Measurements from ENCODE around the gene KLHL12.

The KLHL12 gene

GRCh38 chr1:202854787-202855186 lies 72.2 kb downstream of the KLHL12 start:
- no peak for TF ChIP-seq CTCF (IDR thresholded peaks at IDR 0.05; ENCODE audit: insufficient read depth, missing control alignments)
- no peak for FAIRE-seq
- DNase-seq (ENCODE audit: insufficient read length, low spot score), result no peak

GRCh38 chr1:202852163-202852904 lies 74.7 kb downstream of the KLHL12 start:
- FAIRE-seq (no peak), DNase-seq (ENCODE audit: insufficient read length, low spot score) (peak; percentile 79)
- TF ChIP-seq CTCF (IDR thresholded peaks at IDR 0.05; ENCODE audit: insufficient read depth, missing control alignments), result peak; percentile 46

GRCh38 chr1:202850593-202851362 lies 76.3 kb downstream of the KLHL12 start:
- no peak for DNase-seq (ENCODE audit: insufficient read length, low spot score)
- no peak for FAIRE-seq
- TF ChIP-seq CTCF (IDR thresholded peaks at IDR 0.05; ENCODE audit: insufficient read depth, missing control alignments), result no peak

- no peak for TF ChIP-seq CTCF (IDR thresholded peaks at IDR 0.05; ENCODE audit: insufficient read depth, missing control alignments)
- no peak for DNase-seq (ENCODE audit: insufficient read length, low spot score)
- FAIRE-seq, result no peak
Observed at GRCh38 chr1:202848191-202848542, 78.9 kb downstream of the KLHL12 start.

GRCh38 chr1:202844935-202845334 lies 82.1 kb downstream of the KLHL12 start:
- FAIRE-seq, result no peak
- no peak for TF ChIP-seq CTCF (IDR thresholded peaks at IDR 0.05; ENCODE audit: insufficient read depth, missing control alignments)

GRCh38 chr1:202844259-202844658 lies 82.8 kb downstream of the KLHL12 start:
- DNase-seq (ENCODE audit: insufficient read length, low spot score) (no peak), FAIRE-seq (no peak)
- TF ChIP-seq CTCF (IDR thresholded peaks at IDR 0.05; ENCODE audit: insufficient read depth, missing control alignments), result no peak

More at GRCh38 chr1:202844935-202845334, 82.1 kb downstream of the KLHL12 start:
- no peak for DNase-seq (ENCODE audit: insufficient read length, low spot score)

GRCh38 chr1:202843081-202843480 lies 84.0 kb downstream of the KLHL12 start:
- DNase-seq (ENCODE audit: insufficient read length, low spot score) (no peak), FAIRE-seq (no peak)
- TF ChIP-seq CTCF (IDR thresholded peaks at IDR 0.05; ENCODE audit: insufficient read depth, missing control alignments), result no peak

All from D721Med (cell line).